ENCODE results near the gene DMBT1. TPM values are rescaled to one million over a fixed set of nuclear protein-coding genes. Genes with fewer than 3 reads are reported as not detected.

Gene DMBT1
- total and polyA plus RNA-seq, 10 of the 15 experiments (the other 5 are each of a cell fraction or from before 2014, with no cell fraction given), result under 0.01 to 0.13 (median 0.03) TPM; not detected in 5

GRCh38 chr10:122674781-122675180, 114.2 kb downstream of the DMBT1 start (continued):
- TF ChIP-seq, protein P1, sequence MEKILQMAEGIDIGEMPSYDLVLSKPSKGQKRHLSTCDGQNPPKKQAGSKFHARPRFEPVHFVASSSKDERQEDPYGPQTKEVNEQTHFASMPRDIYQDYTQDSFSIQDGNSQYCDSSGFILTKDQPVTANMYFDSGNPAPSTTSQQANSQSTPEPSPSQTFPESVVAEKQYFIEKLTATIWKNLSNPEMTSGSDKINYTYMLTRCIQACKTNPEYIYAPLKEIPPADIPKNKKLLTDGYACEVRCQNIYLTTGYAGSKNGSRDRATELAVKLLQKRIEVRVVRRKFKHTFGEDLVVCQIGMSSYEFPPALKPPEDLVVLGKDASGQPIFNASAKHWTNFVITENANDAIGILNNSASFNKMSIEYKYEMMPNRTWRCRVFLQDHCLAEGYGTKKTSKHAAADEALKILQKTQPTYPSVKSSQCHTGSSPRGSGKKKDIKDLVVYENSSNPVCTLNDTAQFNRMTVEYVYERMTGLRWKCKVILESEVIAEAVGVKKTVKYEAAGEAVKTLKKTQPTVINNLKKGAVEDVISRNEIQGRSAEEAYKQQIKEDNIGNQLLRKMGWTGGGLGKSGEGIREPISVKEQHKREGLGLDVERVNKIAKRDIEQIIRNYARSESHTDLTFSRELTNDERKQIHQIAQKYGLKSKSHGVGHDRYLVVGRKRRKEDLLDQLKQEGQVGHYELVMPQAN (conservative IDR thresholded peaks at IDR 0.05), result no peak
- TF ChIP-seq FOXM1 (IDR thresholded peaks at IDR 0.05; ENCODE audit: low read depth, low read length), result no peak
- no peak for TF ChIP-seq NFYB (IDR thresholded peaks at IDR 0.05; ENCODE audit: insufficient read depth, low read depth, low read length)
- TF ChIP-seq, protein P2, sequence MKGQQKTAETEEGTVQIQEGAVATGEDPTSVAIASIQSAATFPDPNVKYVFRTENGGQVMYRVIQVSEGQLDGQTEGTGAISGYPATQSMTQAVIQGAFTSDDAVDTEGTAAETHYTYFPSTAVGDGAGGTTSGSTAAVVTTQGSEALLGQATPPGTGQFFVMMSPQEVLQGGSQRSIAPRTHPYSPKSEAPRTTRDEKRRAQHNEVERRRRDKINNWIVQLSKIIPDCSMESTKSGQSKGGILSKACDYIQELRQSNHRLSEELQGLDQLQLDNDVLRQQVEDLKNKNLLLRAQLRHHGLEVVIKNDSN (IDR thresholded peaks at IDR 0.05; ENCODE audit: borderline replicate concordance, extremely low read length, insufficient read depth, low read depth, low read length), result no peak
- no peak for TF ChIP-seq YY1 (IDR thresholded peaks at IDR 0.05; ENCODE audit: low read depth, low read length)
- TF ChIP-seq NR2C2 (IDR thresholded peaks at IDR 0.05; ENCODE audit: borderline replicate concordance, control insufficient read depth, insufficient read length, low read depth), result no peak
- no peak for TF ChIP-seq LARP7 (IDR thresholded peaks at IDR 0.05)

- H3K4me3 ChIP-seq, result no peak overlapping the region
- no peak overlapping the region for H3K4me2 ChIP-seq (ENCODE audit: control insufficient read depth, insufficient read depth)
- H3K4me1 ChIP-seq (ENCODE audit: control insufficient read depth, insufficient read depth, low read length), result no peaks in the 10 kb centered on the region
- RAD21 ChIA-PET (ENCODE audit: unreplicated experiment), result no interaction called here
- DNase-seq (ENCODE audit: low read depth, low spot score) (no peak), ATAC-seq (no peak), FAIRE-seq (no peak)
- no peaks in the 10 kb centered on the region for H3K36me3 ChIP-seq (ENCODE audit: control insufficient read depth in 2 of 2, insufficient read depth in 2 of 2, low read length in 1 of 2)
- POLR2A ChIA-PET, result no interaction called here
- 4% methylated on average over 2 of the region's 2 CpGs for WGBS (ENCODE audit: insufficient coverage, insufficient replicate concordance, low lambda C conversion rate, missing lambda C conversion rate)
- BruUV-seq (replicated peaks), result no TSS peak
- CTCF ChIA-PET, result interaction anchor here (1.2 kb wide), 1 partner anchor 27 kb away, joined by 6 read pairs; no protein-coding TSS in a partner anchor
- in situ Hi-C loops (cut with MboI), result no loop called here
- no peaks in the 10 kb centered on the region for H3K79me2 ChIP-seq (ENCODE audit: control insufficient read depth, insufficient read depth, low read length)
- H3K27ac ChIP-seq (ENCODE audit: control insufficient read depth, insufficient read depth), result no peak overlapping the region
- intact Hi-C loops (cut with micrococcal nuclease; ENCODE audit: unreplicated experiment), result no loop called here
- SMC1A ChIA-PET (ENCODE audit: uncharacterized antibody, unreplicated experiment), result interaction anchor here (0.6 to 0.7 kb wide), 2 partner anchors 26 to 351 kb away, joined by 3 read pairs; no protein-coding TSS in a partner anchor
- H3K27me3 ChIP-seq (replicated peaks in 1 of 2; ENCODE audit: control insufficient read depth in 2 of 2, insufficient read depth in 2 of 2, low read length in 1 of 2), result peaks cover 0 to 2% of the 10 kb centered on the region in 2 experiments; a peak in 1 of 4 replicates
- H2AFZ ChIP-seq (ENCODE audit: control insufficient read depth, low read depth, low read length), result no peak overlapping the region
- H4K20me1 ChIP-seq (ENCODE audit: control insufficient read depth, insufficient read depth), result no peaks in the 10 kb centered on the region
- H3K9ac ChIP-seq (ENCODE audit: control insufficient read depth, insufficient read depth, low read length), result no peak overlapping the region
- H3K9me3 ChIP-seq (replicated peaks; ENCODE audit: control insufficient read depth, insufficient read depth, low read length), result no peaks in the 10 kb centered on the region
- TF ChIP-seq, protein P3, sequence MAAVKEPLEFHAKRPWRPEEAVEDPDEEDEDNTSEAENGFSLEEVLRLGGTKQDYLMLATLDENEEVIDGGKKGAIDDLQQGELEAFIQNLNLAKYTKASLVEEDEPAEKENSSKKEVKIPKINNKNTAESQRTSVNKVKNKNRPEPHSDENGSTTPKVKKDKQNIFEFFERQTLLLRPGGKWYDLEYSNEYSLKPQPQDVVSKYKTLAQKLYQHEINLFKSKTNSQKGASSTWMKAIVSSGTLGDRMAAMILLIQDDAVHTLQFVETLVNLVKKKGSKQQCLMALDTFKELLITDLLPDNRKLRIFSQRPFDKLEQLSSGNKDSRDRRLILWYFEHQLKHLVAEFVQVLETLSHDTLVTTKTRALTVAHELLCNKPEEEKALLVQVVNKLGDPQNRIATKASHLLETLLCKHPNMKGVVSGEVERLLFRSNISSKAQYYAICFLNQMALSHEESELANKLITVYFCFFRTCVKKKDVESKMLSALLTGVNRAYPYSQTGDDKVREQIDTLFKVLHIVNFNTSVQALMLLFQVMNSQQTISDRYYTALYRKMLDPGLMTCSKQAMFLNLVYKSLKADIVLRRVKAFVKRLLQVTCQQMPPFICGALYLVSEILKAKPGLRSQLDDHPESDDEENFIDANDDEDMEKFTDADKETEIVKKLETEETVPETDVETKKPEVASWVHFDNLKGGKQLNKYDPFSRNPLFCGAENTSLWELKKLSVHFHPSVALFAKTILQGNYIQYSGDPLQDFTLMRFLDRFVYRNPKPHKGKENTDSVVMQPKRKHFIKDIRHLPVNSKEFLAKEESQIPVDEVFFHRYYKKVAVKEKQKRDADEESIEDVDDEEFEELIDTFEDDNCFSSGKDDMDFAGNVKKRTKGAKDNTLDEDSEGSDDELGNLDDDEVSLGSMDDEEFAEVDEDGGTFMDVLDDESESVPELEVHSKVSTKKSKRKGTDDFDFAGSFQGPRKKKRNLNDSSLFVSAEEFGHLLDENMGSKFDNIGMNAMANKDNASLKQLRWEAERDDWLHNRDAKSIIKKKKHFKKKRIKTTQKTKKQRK (IDR thresholded peaks at IDR 0.05; ENCODE audit: low read depth, low read length), result no peak
- TF ChIP-seq ETV6 (conservative IDR thresholded peaks at IDR 0.05 in 1 of 2, IDR thresholded peaks at IDR 0.05 in 1 of 2; ENCODE audit: borderline replicate concordance in 1 of 2, low read depth in 1 of 2), result no peak
- no peak for TF ChIP-seq CHD4 (IDR thresholded peaks at IDR 0.05)
- TF ChIP-seq CEBPB (IDR thresholded peaks at IDR 0.05; ENCODE audit: borderline replicate concordance in 1 of 2, low read depth in 2 of 2, low read length in 2 of 2), result no peak
- no peak for TF ChIP-seq NR2C2 (IDR thresholded peaks at IDR 0.05; ENCODE audit: borderline replicate concordance, control insufficient read depth, insufficient read length, low read depth)
- TF ChIP-seq EED (IDR thresholded peaks at IDR 0.05; ENCODE audit: low read depth), result no peak
- TF ChIP-seq GABPA (IDR thresholded peaks at IDR 0.05; ENCODE audit: low read depth), result no peak
- no peak for TF ChIP-seq SMARCA5 (IDR thresholded peaks at IDR 0.05)
- TF ChIP-seq ZNF622 (IDR thresholded peaks at IDR 0.05), result no peak
- no peak for TF ChIP-seq YBX1 (IDR thresholded peaks at IDR 0.05)
- TF ChIP-seq HDGF (IDR thresholded peaks at IDR 0.05), result no peak
- no peak for TF ChIP-seq POLR2AphosphoS5 (IDR thresholded peaks at IDR 0.05; ENCODE audit: low read length)
- no peak for TF ChIP-seq RB1 (IDR thresholded peaks at IDR 0.05; ENCODE audit: borderline replicate concordance)
These were observed 114.7 kb downstream of the DMBT1 start for GRCh38 chr10:122675278-122675677.

Measured in GM12878 (cell line).